Measurements from ENCODE around the gene FNTB.

The FNTB gene

GRCh38 chr14:65002586-65003210 lies 16.0 kb downstream of the FNTB start:
- TF ChIP-seq GATA2 (IDR thresholded peaks at IDR 0.05; ENCODE audit: low read depth, low read length) (no peak), GATA3 (IDR thresholded peaks at IDR 0.05; ENCODE audit: low read depth, low read length) (no peak)

- no peak for TF ChIP-seq GATA3 (IDR thresholded peaks at IDR 0.05; ENCODE audit: low read depth, low read length)
- TF ChIP-seq GATA2 (IDR thresholded peaks at IDR 0.05; ENCODE audit: low read depth, low read length): no peak
Observed at GRCh38 chr14:65003394-65003793, 16.7 kb downstream of the FNTB start.

- no peak for TF ChIP-seq GATA2 (IDR thresholded peaks at IDR 0.05; ENCODE audit: low read depth, low read length)
- TF ChIP-seq GATA3 (IDR thresholded peaks at IDR 0.05; ENCODE audit: low read depth, low read length): no peak
Observed at GRCh38 chr14:65006261-65006721, 19.6 kb downstream of the FNTB start.

- TF ChIP-seq GATA2 (IDR thresholded peaks at IDR 0.05; ENCODE audit: low read depth, low read length): no peak
- TF ChIP-seq GATA3 (IDR thresholded peaks at IDR 0.05; ENCODE audit: low read depth, low read length): no peak
Observed at GRCh38 chr14:65007202-65007601, 20.5 kb downstream of the FNTB start.

GRCh38 chr14:65010211-65010931 lies 23.7 kb downstream of the FNTB start:
- TF ChIP-seq GATA3 (IDR thresholded peaks at IDR 0.05; ENCODE audit: low read depth, low read length) (no peak), GATA2 (IDR thresholded peaks at IDR 0.05; ENCODE audit: low read depth, low read length) (no peak)

- TF ChIP-seq GATA3 (IDR thresholded peaks at IDR 0.05; ENCODE audit: low read depth, low read length): no peak
- TF ChIP-seq GATA2 (IDR thresholded peaks at IDR 0.05; ENCODE audit: low read depth, low read length): no peak
Observed at GRCh38 chr14:65011538-65011937, 24.8 kb downstream of the FNTB start.

- TF ChIP-seq GATA2 (IDR thresholded peaks at IDR 0.05; ENCODE audit: low read depth, low read length) (no peak), GATA3 (IDR thresholded peaks at IDR 0.05; ENCODE audit: low read depth, low read length) (no peak)
Observed at GRCh38 chr14:65012353-65012752, 25.7 kb downstream of the FNTB start.

- TF ChIP-seq GATA2 (IDR thresholded peaks at IDR 0.05; ENCODE audit: low read depth, low read length) (no peak), GATA3 (IDR thresholded peaks at IDR 0.05; ENCODE audit: low read depth, low read length) (no peak)
Observed at GRCh38 chr14:65015391-65015790, 28.7 kb downstream of the FNTB start.

- TF ChIP-seq GATA2 (IDR thresholded peaks at IDR 0.05; ENCODE audit: low read depth, low read length): no peak
- no peak for TF ChIP-seq GATA3 (IDR thresholded peaks at IDR 0.05; ENCODE audit: low read depth, low read length)
Observed at GRCh38 chr14:65016471-65016870, 29.8 kb downstream of the FNTB start.

- TF ChIP-seq GATA2 (IDR thresholded peaks at IDR 0.05; ENCODE audit: low read depth, low read length) (no peak), GATA3 (IDR thresholded peaks at IDR 0.05; ENCODE audit: low read depth, low read length) (no peak)
Observed at GRCh38 chr14:65019944-65020566, 33.4 kb downstream of the FNTB start.

- TF ChIP-seq GATA2 (IDR thresholded peaks at IDR 0.05; ENCODE audit: low read depth, low read length) (no peak), GATA3 (IDR thresholded peaks at IDR 0.05; ENCODE audit: low read depth, low read length) (no peak)
Observed at GRCh38 chr14:65024957-65025356, 38.3 kb downstream of the FNTB start.

- TF ChIP-seq GATA3 (IDR thresholded peaks at IDR 0.05; ENCODE audit: low read depth, low read length) (no peak), GATA2 (IDR thresholded peaks at IDR 0.05; ENCODE audit: low read depth, low read length) (no peak)
Observed at GRCh38 chr14:65025818-65026217, 39.1 kb downstream of the FNTB start.

- no peak for TF ChIP-seq GATA3 (IDR thresholded peaks at IDR 0.05; ENCODE audit: low read depth, low read length)
- TF ChIP-seq GATA2 (IDR thresholded peaks at IDR 0.05; ENCODE audit: low read depth, low read length): no peak
Observed at GRCh38 chr14:65026526-65026925, 39.8 kb downstream of the FNTB start.

GRCh38 chr14:65027127-65027799 lies 40.6 kb downstream of the FNTB start:
- no peak for TF ChIP-seq GATA2 (IDR thresholded peaks at IDR 0.05; ENCODE audit: low read depth, low read length)
- TF ChIP-seq GATA3 (IDR thresholded peaks at IDR 0.05; ENCODE audit: low read depth, low read length): no peak
